LNCAP (cell line): ENCODE measurements around the gene LSS.

Experiments
- CTCF ChIP-seq: fragments of 450-650 bp; IDR thresholded peaks from 2 replicates; pipeline ENCODE4 v1.5.1; 2017; ENCODE audit warnings: mild to moderate bottlenecking

LSS gene

GRCh38 chr21:46244602-46245001 lies 16.0 kb upstream of the LSS start:
- TF ChIP-seq CTCF = no peak

GRCh38 chr21:46243960-46244361 lies 15.4 kb upstream of the LSS start:
- no peak for TF ChIP-seq CTCF

- no peak for TF ChIP-seq CTCF
Measured at GRCh38 chr21:46243325-46243724, 14.8 kb upstream of the LSS start.

- no peak for TF ChIP-seq CTCF
Measured at GRCh38 chr21:46239817-46240325, 11.3 kb upstream of the LSS start.

- no peak for TF ChIP-seq CTCF
Measured at GRCh38 chr21:46237474-46237873, 8.9 kb upstream of the LSS start.

- no peak for TF ChIP-seq CTCF
Measured at GRCh38 chr21:46234436-46234950, 5.9 kb upstream of the LSS start.

GRCh38 chr21:46229923-46230260 lies 1.3 kb upstream of the LSS start:
- no peak for TF ChIP-seq CTCF
